ENCODE data around the gene LRCH4.
A peak's percentile ranks its signal among the peaks of the same experiment; 100 is the strongest.

Gene LRCH4

DNA sequence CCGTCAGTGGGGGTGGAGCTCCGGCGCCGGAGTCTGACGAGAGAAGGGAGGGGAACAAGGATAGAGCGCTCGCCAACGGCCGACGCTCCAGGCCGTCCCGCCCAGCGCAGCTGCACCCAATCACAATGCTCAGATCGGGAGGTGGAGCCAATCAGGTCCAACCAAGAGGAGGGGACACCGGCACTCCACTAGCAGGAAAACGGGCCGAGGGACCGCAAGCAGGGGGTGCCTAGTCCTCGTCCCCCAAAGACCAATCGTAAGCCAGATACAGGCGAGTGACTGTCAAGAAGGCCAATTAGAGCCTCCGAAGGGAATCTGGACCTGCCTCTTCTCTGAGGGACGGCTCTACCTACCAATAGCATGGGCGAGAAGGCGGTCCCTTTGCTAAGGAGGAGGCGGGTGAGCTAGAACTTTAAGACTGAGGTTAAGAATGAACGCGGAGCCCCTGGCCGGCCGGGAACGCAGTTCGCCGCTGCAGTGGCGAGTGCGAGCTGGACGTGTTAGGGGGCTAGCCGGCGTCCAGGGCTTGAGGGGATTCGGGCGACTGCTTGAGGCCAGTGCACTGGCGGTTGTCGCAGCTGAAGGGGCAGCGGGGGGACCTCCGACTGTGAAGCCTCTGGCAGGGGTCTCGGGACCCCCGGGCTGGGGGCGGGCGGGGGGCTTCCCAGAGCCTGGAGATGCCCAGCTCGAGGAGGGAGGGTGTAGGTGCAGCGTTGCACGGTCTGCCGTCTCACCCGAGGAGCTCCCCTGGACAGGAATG lies 517 bp upstream of the LRCH4 start, which contains the start of gene FBXO24:
Gene FBXO24 (plus strand): TSS at position 63 of the 760 bp plus-strand sequence. CDS start 298 bp downstream, at position 361.
- DNase-seq (ENCODE audit: low spot score): peak; percentile 100
- TF ChIP-seq, protein P1, sequence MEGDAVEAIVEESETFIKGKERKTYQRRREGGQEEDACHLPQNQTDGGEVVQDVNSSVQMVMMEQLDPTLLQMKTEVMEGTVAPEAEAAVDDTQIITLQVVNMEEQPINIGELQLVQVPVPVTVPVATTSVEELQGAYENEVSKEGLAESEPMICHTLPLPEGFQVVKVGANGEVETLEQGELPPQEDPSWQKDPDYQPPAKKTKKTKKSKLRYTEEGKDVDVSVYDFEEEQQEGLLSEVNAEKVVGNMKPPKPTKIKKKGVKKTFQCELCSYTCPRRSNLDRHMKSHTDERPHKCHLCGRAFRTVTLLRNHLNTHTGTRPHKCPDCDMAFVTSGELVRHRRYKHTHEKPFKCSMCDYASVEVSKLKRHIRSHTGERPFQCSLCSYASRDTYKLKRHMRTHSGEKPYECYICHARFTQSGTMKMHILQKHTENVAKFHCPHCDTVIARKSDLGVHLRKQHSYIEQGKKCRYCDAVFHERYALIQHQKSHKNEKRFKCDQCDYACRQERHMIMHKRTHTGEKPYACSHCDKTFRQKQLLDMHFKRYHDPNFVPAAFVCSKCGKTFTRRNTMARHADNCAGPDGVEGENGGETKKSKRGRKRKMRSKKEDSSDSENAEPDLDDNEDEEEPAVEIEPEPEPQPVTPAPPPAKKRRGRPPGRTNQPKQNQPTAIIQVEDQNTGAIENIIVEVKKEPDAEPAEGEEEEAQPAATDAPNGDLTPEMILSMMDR (IDR thresholded peaks at IDR 0.05): no peak

DNA sequence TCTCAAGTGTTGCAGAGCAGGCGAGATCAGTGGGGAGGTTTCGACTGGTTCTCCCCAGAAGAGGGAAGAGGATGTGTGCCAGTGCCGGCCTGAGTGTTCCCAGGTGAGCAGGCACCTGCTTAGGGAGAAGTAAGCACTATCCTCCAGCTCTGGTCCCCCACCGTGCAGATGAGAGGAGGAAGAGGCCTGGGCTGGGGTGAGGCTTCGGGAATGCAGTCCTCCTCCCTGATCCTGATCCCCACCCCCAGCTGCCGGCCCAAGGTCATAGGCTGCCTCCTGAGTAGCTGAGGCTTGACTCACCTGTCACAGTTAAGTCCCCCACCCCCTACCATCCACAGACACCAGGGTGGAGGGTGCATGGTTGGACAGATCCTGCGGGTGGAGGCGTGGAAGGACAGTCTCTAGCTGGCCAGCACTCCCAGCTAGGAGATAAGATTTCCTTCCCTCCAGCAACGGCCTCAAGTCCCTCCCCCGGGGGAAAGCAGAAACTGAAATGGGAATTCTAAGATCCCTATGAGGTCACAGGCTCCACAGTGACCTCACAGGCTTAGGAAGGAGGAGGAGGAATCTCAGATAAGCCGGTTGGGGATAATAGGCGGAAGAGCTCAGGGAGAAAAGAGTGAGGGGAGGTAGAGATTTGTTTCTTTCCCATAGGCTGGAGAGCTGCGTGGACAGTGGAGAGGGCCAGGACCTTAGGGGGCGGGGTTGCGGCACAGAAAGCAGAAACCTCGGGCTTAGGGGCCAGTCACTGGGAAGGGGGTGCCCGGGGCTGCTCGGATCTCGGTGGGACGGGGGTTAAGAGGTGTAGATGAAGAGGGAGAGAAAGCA lies 1.0 kb downstream of the LRCH4 start:
- Histone ChIP-seq H3K4me3 (peak overlapping the region; percentile 98), H3K27ac (peak overlapping the region; percentile 76 to 98)
- TF ChIP-seq, protein P1 (IDR thresholded peaks at IDR 0.05): no peak
- DNase-seq (ENCODE audit: low spot score): no peak

More for the DNA sequence above, 517 bp upstream of the LRCH4 start, which contains the start of gene FBXO24:
- H3K4me3 ChIP-seq: peak within 1 kb of the TSS; percentile 98
- peak within 1 kb of the TSS; percentile 76 to 98 for H3K27ac ChIP-seq

DNA sequence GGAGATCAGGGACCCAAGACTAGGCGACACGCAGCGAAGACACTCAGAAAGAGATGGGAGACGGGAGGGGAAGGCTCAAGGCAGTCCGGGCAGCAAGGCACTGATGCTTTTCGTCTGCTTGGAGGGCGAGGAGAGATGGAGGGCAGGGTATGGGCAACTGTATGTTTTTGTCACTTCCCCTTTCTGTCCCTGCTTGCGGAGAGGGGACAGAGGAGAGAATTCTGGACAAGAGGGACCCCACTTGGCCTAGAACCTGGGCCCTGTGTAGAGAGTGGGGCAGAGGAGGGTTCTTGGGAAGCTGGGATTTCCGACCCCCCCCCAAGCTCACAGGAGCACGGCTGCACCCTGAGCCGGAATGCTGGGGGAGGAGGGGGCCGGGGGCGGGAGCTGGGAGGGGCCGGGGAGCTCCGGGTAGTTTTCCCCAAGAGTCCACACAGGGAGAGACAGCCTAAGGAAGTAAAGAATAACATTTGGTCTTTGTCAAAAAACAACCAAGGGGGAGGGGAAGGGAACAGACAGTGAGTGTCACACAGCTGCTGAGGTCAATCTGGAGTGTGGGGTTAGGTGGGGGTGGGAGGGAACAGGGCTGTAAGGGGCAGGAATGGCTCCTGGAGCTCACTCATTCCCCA lies 1.8 kb downstream of the LRCH4 start:
- Histone ChIP-seq H3K4me3 (peak overlapping the region; percentile 98), H3K27ac (peak overlapping the region in 1 of 2 donors; percentile 98)
- no peak for DNase-seq (ENCODE audit: low spot score)
- TF ChIP-seq, protein P1 (IDR thresholded peaks at IDR 0.05): no peak

DNA sequence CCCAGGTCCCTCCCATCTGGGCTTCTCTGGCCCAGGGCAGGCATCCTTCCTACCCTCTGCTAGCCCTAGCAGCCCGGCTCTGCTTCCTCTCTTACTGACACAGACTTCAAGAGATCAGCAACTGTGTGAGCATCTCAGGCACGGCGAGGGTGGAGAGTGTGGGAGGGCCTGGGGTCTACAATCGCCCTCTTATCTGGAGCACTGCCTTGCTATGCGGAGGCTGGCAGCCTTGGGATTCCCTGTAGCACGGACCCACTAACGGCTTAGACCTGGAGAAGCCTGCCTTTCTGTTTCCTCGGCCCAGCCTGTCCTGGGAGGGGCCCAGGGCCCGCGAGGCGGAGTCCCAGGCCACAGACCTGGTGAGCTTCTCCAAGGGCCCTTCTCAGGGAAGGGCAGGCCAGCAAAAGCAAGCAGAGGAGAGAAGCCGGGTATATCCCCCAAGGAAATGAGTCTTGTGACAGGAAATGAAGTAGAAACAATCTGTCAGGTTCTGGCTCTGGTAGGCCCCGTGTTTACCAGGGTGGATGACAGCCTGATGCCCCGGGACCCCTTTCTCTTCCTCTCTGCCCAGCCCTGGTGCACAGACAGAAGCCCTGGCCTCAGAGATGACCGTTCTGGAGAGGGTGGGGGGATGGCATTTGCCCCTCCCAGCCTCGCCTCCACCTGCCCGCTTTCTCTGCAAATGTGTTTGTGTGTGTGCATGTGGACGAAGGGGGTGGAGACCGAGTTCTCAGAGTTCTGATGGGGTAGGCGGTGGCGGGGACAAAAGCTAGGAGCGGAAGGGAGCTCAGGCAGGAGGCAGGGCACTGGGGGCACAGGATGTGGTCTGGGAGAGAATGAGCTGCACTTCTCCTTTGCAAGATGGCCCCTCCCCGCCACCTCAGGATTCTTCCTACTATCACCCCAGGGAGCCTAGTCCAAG lies 2.5 kb downstream of the LRCH4 start:
- TF ChIP-seq, protein P1 (IDR thresholded peaks at IDR 0.05): no peak
- DNase-seq (ENCODE audit: low spot score): no peak
- Histone ChIP-seq H3K4me3 (peak overlapping the region; percentile 98), H3K27ac (peak overlapping the region in 1 of 2 donors; percentile 98)

DNA sequence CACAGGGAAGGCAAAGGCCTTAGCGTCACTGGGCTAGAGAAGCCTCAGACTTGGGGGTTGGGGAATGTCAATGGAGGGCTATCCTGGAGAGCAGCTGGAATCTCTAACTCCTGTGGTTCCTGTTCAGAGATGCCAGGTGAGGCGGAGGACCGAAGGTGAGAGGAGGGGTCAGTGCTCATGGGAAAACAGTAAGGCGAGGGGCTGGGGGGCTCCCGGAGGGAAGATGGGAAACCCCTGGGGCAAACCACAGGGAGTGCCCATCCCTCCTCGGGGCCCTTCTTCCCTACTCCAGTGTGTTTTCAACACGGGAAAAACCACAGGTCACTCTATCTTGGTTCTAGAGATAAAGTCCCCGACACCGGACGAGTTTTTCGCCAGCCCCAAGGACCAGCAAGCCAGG lies 3.3 kb downstream of the LRCH4 start:
- no peak for DNase-seq (ENCODE audit: low spot score)
- TF ChIP-seq, protein P1 (IDR thresholded peaks at IDR 0.05): no peak
- peak overlapping the region in 1 of 2 donors; percentile 98 for H3K27ac ChIP-seq
- H3K4me3 ChIP-seq: no peak overlapping the region

DNA sequence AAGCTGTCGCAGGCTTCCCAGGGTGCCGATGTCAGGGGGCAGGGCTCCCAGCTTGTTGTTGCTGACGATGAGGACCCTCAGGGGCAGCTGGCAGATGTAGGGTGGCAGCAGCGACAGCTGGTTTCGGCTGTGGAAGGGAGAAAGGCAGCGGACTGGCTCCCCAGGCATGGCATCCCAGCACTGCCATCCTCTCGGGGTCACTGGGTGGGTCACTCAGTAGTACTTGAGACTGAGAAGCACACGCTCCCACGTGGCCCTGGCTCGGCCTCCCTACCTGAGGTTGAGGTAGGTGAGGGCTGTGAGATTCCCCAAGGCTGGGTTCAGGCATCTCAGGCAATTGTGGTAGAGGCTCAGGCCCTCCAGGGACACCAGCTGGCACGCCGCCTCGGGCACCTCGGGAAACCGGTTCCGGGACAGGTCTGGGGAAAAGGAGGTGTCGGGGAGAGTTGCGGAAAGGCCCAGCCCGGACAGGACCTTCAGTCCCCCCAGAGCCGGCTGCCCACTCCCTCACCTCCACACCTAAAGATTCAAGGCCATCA lies 3.8 kb downstream of the LRCH4 start:
- TF ChIP-seq, protein P1 (IDR thresholded peaks at IDR 0.05): no peak
- no peak for DNase-seq (ENCODE audit: low spot score)
- H3K4me3 ChIP-seq: no peak overlapping the region
- H3K27ac ChIP-seq: no peak overlapping the region

Measured in coronary artery (tissue), 2 donors.